ENCODE data around the gene NCOA6. TPM values are rescaled to one million over a fixed set of nuclear protein-coding genes. Genes with fewer than 3 reads are reported as not detected.

The NCOA6 gene
- total and polyA plus RNA-seq, 2 of the 4 experiments (the other 2 are of a cell fraction), result 3.6 to 13.1 TPM

GRCh38 chr20:34774449-34774848 lies 51.0 kb downstream of the NCOA6 start:
- Histone ChIP-seq H3K4me2 (ENCODE audit: low read depth, low read length) (no peak overlapping the region), H2BK15ac (ENCODE audit: low read depth, low read length) (no peak overlapping the region), H2AK9ac (replicated peaks; ENCODE audit: low read depth, low read length, poor library complexity) (no peak overlapping the region), H3K4me1 (ENCODE audit: control insufficient read depth, insufficient read depth, low read length) (peaks cover 5% of the 10 kb centered on the region; the same call in 1 of the 2 replicates), H3K4ac (ENCODE audit: low read depth, low read length) (no peak overlapping the region), H4K91ac (ENCODE audit: insufficient read depth, low read depth, low read length) (no peak overlapping the region), H4K20me1 (ENCODE audit: insufficient read depth, low read length) (no peaks in the 10 kb centered on the region; the same call in 1 of the 2 replicates), H2BK20ac (ENCODE audit: low read depth, low read length) (no peak overlapping the region), H3K27ac (ENCODE audit: insufficient read depth, low read length) (no peak overlapping the region), H3K9me1 (ENCODE audit: insufficient read depth, low read length) (no peaks in the 10 kb centered on the region), H3K23ac (ENCODE audit: low read depth, low read length) (no peak overlapping the region), H2AK5ac (ENCODE audit: low read depth, low read length) (no peak overlapping the region), H3K14ac (replicated peaks; ENCODE audit: low read depth, low read length) (no peak overlapping the region), H3K79me1 (ENCODE audit: low read depth in 1 of 2, low read length in 2 of 2) (peaks cover 0 to 13% of the 10 kb centered on the region in 2 experiments; a peak in 2 of 4 replicates), H3K4me3 (ENCODE audit: insufficient read depth, low read depth, low read length) (no peak overlapping the region), H2BK120ac (ENCODE audit: low read depth, low read length) (no peak overlapping the region), H3K9me3 (ENCODE audit: control insufficient read depth, insufficient read depth, low read length) (no peaks in the 10 kb centered on the region), H3K27me3 (ENCODE audit: control insufficient read depth, insufficient read depth, low read length) (no peaks in the 10 kb centered on the region), H3K36me3 (ENCODE audit: control insufficient read depth, insufficient read depth, low read length) (peaks cover 24% of the 10 kb centered on the region), H3K56ac (ENCODE audit: extremely low read depth, insufficient read depth, low read length) (no peak overlapping the region), H4K8ac (ENCODE audit: low read depth in 2 of 2, low read length in 2 of 2) (no peak overlapping the region), H4K5ac (ENCODE audit: low read depth, low read length) (no peak overlapping the region), H3K9ac (ENCODE audit: low read depth, low read length) (no peak overlapping the region), H2BK5ac (ENCODE audit: low read depth, low read length, poor library complexity, severe bottlenecking) (no peak overlapping the region), H3K18ac (ENCODE audit: low read depth, low read length) (no peak overlapping the region), H2AFZ (replicated peaks; ENCODE audit: low read length, poor library complexity) (no peak overlapping the region)
- TF ChIP-seq RFX5 (IDR thresholded peaks at IDR 0.05; ENCODE audit: low read depth, low read length), result no peak
- TF ChIP-seq NFE2L2 (IDR thresholded peaks at IDR 0.05; ENCODE audit: low read depth, low read length), result no peak
- no peak for TF ChIP-seq MXI1 (IDR thresholded peaks at IDR 0.05; ENCODE audit: borderline replicate concordance, low read depth, low read length)
- TF ChIP-seq FOS (IDR thresholded peaks at IDR 0.05; ENCODE audit: low read depth, low read length), result no peak
- no peak for TF ChIP-seq SMC3 (IDR thresholded peaks at IDR 0.05; ENCODE audit: low read depth, low read length)
- TF ChIP-seq RCOR1 (IDR thresholded peaks at IDR 0.05; ENCODE audit: insufficient replicate concordance, low read length), result no peak
- no peak for TF ChIP-seq CHD1 (IDR thresholded peaks at IDR 0.05; ENCODE audit: low read depth, low read length)
- TF ChIP-seq BHLHE40 (IDR thresholded peaks at IDR 0.05; ENCODE audit: low read depth, low read length), result no peak
- no peak for TF ChIP-seq RAD21 (IDR thresholded peaks at IDR 0.05; ENCODE audit: low read length)
- TF ChIP-seq USF2 (IDR thresholded peaks at IDR 0.05; ENCODE audit: low read depth, low read length), result no peak
- no peak for TF ChIP-seq CEBPB (IDR thresholded peaks at IDR 0.05; ENCODE audit: low read depth, low read length)
- no peak for TF ChIP-seq MAZ (IDR thresholded peaks at IDR 0.05; ENCODE audit: borderline replicate concordance, low read depth, low read length)
- no peak for TF ChIP-seq ELK1 (IDR thresholded peaks at IDR 0.05; ENCODE audit: borderline replicate concordance, low read depth, low read length)
- no peak for TF ChIP-seq CTCF (conservative IDR thresholded peaks at IDR 0.05; ENCODE audit: low read depth, low read length)
- no peak for TF ChIP-seq POLR2A (IDR thresholded peaks at IDR 0.05; ENCODE audit: low read depth, low read length)
- TF ChIP-seq MAFK (IDR thresholded peaks at IDR 0.05; ENCODE audit: low read depth, low read length), result no peak
- ChIA-PET CTCF (no interaction called here), POLR2A (ENCODE audit: unreplicated experiment) (no interaction called here)
- intact Hi-C loops (cut with micrococcal nuclease), result no loop called here
- no TSS peak for BruUV-seq (replicated peaks)
- in situ Hi-C loops (cut with MboI; ENCODE audit: low sequenced_read_pairs), result no loop called here
- WGBS, 2 experiments (ENCODE audit: extremely low coverage in 2 of 2, insufficient read length in 1 of 2), result no CpG with 5 or more reads among the region's 3 CpGs
- ATAC-seq (ENCODE audit: low read depth) (no peak), DNase-seq (no peak)
- dilution Hi-C loops (cut with HindIII; ENCODE audit: low sequenced_read_pairs, unreplicated experiment), result no loop called here
